ENCODE results near the gene MICB. TPM values are rescaled to one million over a fixed set of nuclear protein-coding genes. Genes with fewer than 3 reads are reported as not detected.

The MICB gene
- total and polyA plus RNA-seq, 2 of the 8 experiments (the other 6 are each of a cell fraction or from before 2014, with no cell fraction given) = 16.2 to 25.3 TPM

DNA sequence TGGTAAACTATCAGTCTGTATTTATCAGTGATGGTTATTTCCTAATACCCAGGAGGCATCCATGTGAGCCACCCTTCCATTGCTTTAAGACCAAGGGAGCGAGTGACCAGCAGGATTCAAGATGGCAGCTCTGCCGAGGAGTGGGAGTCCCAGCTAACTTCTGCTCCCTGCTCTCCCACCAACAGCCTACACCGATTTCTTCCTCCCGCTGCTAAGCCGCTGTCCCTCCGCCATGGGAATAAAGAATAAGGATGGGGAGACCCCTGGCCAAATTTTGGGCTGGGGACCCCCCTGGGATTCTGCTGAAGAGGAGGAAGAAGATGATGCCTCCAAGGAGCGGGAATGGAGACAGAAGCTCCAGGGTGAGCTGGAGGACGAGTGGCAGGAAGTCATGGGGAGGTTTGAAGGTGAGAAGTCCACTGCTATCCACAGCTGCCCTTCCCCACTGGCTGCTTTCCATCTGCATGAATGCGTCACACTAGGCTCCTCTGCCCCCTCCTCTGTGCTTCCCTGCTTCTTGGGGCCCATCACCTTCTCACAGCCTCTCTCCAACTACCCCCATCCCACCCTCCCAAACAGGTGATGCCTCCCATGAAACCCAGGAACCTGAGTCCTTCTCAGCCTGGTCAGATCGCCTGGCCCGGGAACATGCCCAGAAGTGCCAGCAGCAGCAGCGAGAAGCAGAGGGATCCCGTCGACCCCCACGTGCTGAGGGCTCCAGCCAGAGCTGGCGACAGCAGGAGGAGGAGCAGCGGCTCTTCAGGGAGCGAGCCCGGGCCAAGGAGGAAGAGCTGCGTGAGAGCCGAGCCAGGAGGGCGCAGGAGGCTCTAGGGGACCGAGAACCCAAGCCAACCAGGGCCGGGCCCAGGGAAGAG is 59.7 kb downstream of the MICB start:
- FAIRE-seq (no peak), DNase-seq (ENCODE audit: low read depth in 1 of 2, low spot score in 2 of 2) (no peak)
- no peaks in the 10 kb centered on the region for H3K4me1 ChIP-seq (replicated peaks in 1 of 4; ENCODE audit: control insufficient read depth in 3 of 4, insufficient read depth in 4 of 4, low read length in 3 of 4)
- H3K4me2 ChIP-seq (ENCODE audit: insufficient read depth in 1 of 2, low read depth in 2 of 2, low read length in 2 of 2) = no peak overlapping the region
- H2BK120ac ChIP-seq (replicated peaks; ENCODE audit: low read depth, low read length) = no peak overlapping the region
- H2BK12ac ChIP-seq (ENCODE audit: low read depth, low read length) = no peak overlapping the region
- no peak overlapping the region for H3K27ac ChIP-seq (ENCODE audit: low read depth, low read length)
- no peak overlapping the region for H2BK15ac ChIP-seq (ENCODE audit: low read length)
- H3K4me3 ChIP-seq (ENCODE audit: extremely low read depth in 1 of 4, insufficient read depth in 2 of 4, low read depth in 3 of 4, low read length in 4 of 4) = no peak overlapping the region
- H4K5ac ChIP-seq (ENCODE audit: insufficient read length, low read depth, low read length) = no peak overlapping the region
- H3K9ac ChIP-seq (replicated peaks in 1 of 4; ENCODE audit: extremely low read depth in 1 of 4, low read depth in 3 of 4, low read length in 3 of 4) = no peak overlapping the region
- H3K14ac ChIP-seq (ENCODE audit: insufficient read length) = no peak overlapping the region
- no peak overlapping the region for H2AK5ac ChIP-seq (ENCODE audit: low read depth, low read length)
- no peaks in the 10 kb centered on the region for H4K20me1 ChIP-seq (replicated peaks in 1 of 2; ENCODE audit: control insufficient read depth in 1 of 2, insufficient read depth in 2 of 2, low read length in 2 of 2)
- no peaks in the 10 kb centered on the region for H3K79me1 ChIP-seq (ENCODE audit: low read depth, low read length)
- CTCF ChIA-PET (ENCODE audit: partially characterized antibody) = interaction anchor here (0.6 to 24.7 kb wide), 6 partner anchors 17 to 432 kb away, joined by 3 to 613 read pairs (median 5); partner anchors contain the start of genes LST1, LTB, NCR3 and TNF
- no peak overlapping the region for H3K4ac ChIP-seq (replicated peaks; ENCODE audit: insufficient read length, low read depth, low read length)
- H3K56ac ChIP-seq (replicated peaks; ENCODE audit: insufficient read length, low read depth, low read length) = no peak overlapping the region
- H3K18ac ChIP-seq (ENCODE audit: extremely low read depth, low read length) = no peak overlapping the region
- POLR2A ChIA-PET (ENCODE audit: partially characterized antibody) = interaction anchor here (0.8 to 10.9 kb wide), 7 partner anchors 8 to 157 kb away, joined by 3 to 110 read pairs (median 10); partner anchors contain the start of genes ATP6V1G2, DDX39B, LTB and LY6G6D
- no peaks in the 10 kb centered on the region for H3K9me3 ChIP-seq (ENCODE audit: insufficient read depth in 2 of 2, low read depth in 1 of 2, low read length in 1 of 2)
- H2BK20ac ChIP-seq (ENCODE audit: low read length) = no peak overlapping the region
- no peak overlapping the region for H4K91ac ChIP-seq (replicated peaks; ENCODE audit: insufficient read length, low read length)
- no peaks in the 10 kb centered on the region for H3K27me3 ChIP-seq (replicated peaks in 1 of 4; ENCODE audit: control insufficient read depth in 3 of 4, extremely low read depth in 1 of 4, insufficient read depth in 3 of 4, low read length in 3 of 4)
- H3K36me3 ChIP-seq (ENCODE audit: control insufficient read depth in 2 of 4, insufficient read depth in 4 of 4, low read length in 3 of 4) = peaks cover 2 to 15% (median 5%) of the 10 kb centered on the region in 4 experiments; a peak in 5 of 8 replicates
- no peaks in the 10 kb centered on the region for H3K79me2 ChIP-seq (ENCODE audit: control insufficient read depth in 1 of 2, insufficient read depth in 2 of 2, low read length in 2 of 2)
- H2BK5ac ChIP-seq (ENCODE audit: low read depth, low read length) = no peak overlapping the region; the same call in 1 of the 2 replicates
- H2AFZ ChIP-seq (ENCODE audit: low read length) = no peak overlapping the region
- no peaks in the 10 kb centered on the region for H3K23me2 ChIP-seq (ENCODE audit: low read depth, low read length)
- WGBS, 2 experiments (ENCODE audit: extremely low coverage in 1 of 2, insufficient coverage in 1 of 2, insufficient read length in 1 of 2, insufficient replicate concordance in 2 of 2, low coverage in 1 of 2, low lambda C conversion rate in 2 of 2, missing lambda C conversion rate in 1 of 2) = 79% methylated on average over 18 of the region's 24 CpGs; no CpG with 5 or more reads in 1 of the 2 experiments
- H3K23ac ChIP-seq (ENCODE audit: insufficient read length) = no peak overlapping the region
- no peak overlapping the region for H4K8ac ChIP-seq (ENCODE audit: extremely low read depth, insufficient read depth, low read length)
- TF ChIP-seq JUN (IDR thresholded peaks at IDR 0.05; ENCODE audit: low read depth, low read length) (no peak), RNF2 (IDR thresholded peaks at IDR 0.05; ENCODE audit: borderline replicate concordance, low read depth, low read length, missing control alignments, poor library complexity, severe bottlenecking) (no peak), SUZ12 (IDR thresholded peaks at IDR 0.05; ENCODE audit: low read length) (no peak), TAF1 (IDR thresholded peaks at IDR 0.05; ENCODE audit: low read depth, low read length) (no peak), KDM4A (IDR thresholded peaks at IDR 0.05; ENCODE audit: low read depth, low read length, severe bottlenecking) (no peak), BCL11A (IDR thresholded peaks at IDR 0.05; ENCODE audit: low read depth in 2 of 2, low read length in 2 of 2) (no peak), EZH2 (IDR thresholded peaks at IDR 0.05; ENCODE audit: low read depth, low read length, severe bottlenecking) (no peak)
- TF ChIP-seq, protein P1, sequence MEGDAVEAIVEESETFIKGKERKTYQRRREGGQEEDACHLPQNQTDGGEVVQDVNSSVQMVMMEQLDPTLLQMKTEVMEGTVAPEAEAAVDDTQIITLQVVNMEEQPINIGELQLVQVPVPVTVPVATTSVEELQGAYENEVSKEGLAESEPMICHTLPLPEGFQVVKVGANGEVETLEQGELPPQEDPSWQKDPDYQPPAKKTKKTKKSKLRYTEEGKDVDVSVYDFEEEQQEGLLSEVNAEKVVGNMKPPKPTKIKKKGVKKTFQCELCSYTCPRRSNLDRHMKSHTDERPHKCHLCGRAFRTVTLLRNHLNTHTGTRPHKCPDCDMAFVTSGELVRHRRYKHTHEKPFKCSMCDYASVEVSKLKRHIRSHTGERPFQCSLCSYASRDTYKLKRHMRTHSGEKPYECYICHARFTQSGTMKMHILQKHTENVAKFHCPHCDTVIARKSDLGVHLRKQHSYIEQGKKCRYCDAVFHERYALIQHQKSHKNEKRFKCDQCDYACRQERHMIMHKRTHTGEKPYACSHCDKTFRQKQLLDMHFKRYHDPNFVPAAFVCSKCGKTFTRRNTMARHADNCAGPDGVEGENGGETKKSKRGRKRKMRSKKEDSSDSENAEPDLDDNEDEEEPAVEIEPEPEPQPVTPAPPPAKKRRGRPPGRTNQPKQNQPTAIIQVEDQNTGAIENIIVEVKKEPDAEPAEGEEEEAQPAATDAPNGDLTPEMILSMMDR (IDR thresholded peaks at IDR 0.05; ENCODE audit: control extremely low read depth in 1 of 3, insufficient read depth in 1 of 3, low read depth in 1 of 3, low read length in 3 of 3) = no peak
